ENCODE results near the gene GRIK1. TPM values are rescaled to one million over a fixed set of nuclear protein-coding genes. Genes with fewer than 3 reads are reported as not detected.

The GRIK1 gene
- total RNA-seq, 1 donor from 2014 or later, result not detected

GRCh38 chr21:29739176-29739575, 200.6 kb downstream of the GRIK1 start:
- H3K4me3 ChIP-seq (ENCODE audit: low read depth, low read length), result no peak overlapping the region
- no peak for TF ChIP-seq CTCF (conservative IDR thresholded peaks at IDR 0.05; ENCODE audit: low read depth, low read length)
- no peak for DNase-seq (ENCODE audit: low read depth)

GRCh38 chr21:29738730-29739129, 201.1 kb downstream of the GRIK1 start:
- no peak for DNase-seq (ENCODE audit: low read depth)
- no peak overlapping the region for H3K4me3 ChIP-seq (ENCODE audit: low read depth, low read length)
- no peak for TF ChIP-seq CTCF (conservative IDR thresholded peaks at IDR 0.05; ENCODE audit: low read depth, low read length)

- H3K4me3 ChIP-seq (ENCODE audit: low read depth, low read length), result no peak overlapping the region
- no peak for DNase-seq (ENCODE audit: low read depth)
- TF ChIP-seq CTCF (conservative IDR thresholded peaks at IDR 0.05; ENCODE audit: low read depth, low read length), result no peak
Observed at GRCh38 chr21:29737186-29737585, 202.6 kb downstream of the GRIK1 start.

GRCh38 chr21:29730281-29730680, 209.5 kb downstream of the GRIK1 start:
- TF ChIP-seq CTCF (conservative IDR thresholded peaks at IDR 0.05; ENCODE audit: low read depth, low read length), result no peak
- no peak for DNase-seq (ENCODE audit: low read depth)
- H3K4me3 ChIP-seq (ENCODE audit: low read depth, low read length), result no peak overlapping the region

- no peak for DNase-seq (ENCODE audit: low read depth)
- no peak for TF ChIP-seq CTCF (conservative IDR thresholded peaks at IDR 0.05; ENCODE audit: low read depth, low read length)
- no peak overlapping the region for H3K4me3 ChIP-seq (ENCODE audit: low read depth, low read length)
Observed at GRCh38 chr21:29726044-29726443, 213.8 kb downstream of the GRIK1 start.

GRCh38 chr21:29725025-29725736, 214.6 kb downstream of the GRIK1 start:
- DNase-seq (ENCODE audit: low read depth), result no peak
- TF ChIP-seq CTCF (conservative IDR thresholded peaks at IDR 0.05; ENCODE audit: low read depth, low read length), result no peak
- H3K4me3 ChIP-seq (ENCODE audit: low read depth, low read length), result no peak overlapping the region

- H3K4me3 ChIP-seq (ENCODE audit: low read depth, low read length), result no peak overlapping the region
- no peak for DNase-seq (ENCODE audit: low read depth)
- no peak for TF ChIP-seq CTCF (conservative IDR thresholded peaks at IDR 0.05; ENCODE audit: low read depth, low read length)
Observed at GRCh38 chr21:29721964-29722363, 217.8 kb downstream of the GRIK1 start.

Measured in epithelial cell of proximal tubule (primary cell).